Measurements from ENCODE around the gene WDR18.

DNA sequence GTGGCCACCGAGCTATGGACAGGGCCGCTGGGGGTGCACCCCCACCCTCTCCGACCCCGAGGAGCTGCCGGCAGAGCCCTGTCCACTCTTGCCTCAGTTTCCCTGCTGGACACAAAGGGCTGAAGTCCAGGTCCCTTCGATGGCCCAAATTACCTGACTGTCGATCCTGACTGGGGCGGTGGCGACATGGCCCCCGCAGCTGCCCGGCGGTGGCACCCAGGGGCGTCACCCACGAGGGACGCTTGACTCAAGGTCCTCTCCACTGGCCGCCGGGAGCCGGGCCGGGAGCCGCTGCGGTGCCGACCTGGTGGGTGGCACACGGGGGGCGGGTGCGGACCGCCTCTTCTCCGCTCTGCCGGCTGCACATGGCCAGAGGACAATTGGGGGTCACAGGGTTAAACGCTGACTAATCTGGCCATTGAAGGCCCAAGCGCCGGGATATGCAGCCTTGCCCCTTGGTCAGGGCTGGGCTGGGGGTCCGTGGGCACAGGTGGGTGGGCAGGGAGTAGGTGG lies 42.0 kb upstream of the WDR18 start:
- TF ChIP-seq, protein P1, sequence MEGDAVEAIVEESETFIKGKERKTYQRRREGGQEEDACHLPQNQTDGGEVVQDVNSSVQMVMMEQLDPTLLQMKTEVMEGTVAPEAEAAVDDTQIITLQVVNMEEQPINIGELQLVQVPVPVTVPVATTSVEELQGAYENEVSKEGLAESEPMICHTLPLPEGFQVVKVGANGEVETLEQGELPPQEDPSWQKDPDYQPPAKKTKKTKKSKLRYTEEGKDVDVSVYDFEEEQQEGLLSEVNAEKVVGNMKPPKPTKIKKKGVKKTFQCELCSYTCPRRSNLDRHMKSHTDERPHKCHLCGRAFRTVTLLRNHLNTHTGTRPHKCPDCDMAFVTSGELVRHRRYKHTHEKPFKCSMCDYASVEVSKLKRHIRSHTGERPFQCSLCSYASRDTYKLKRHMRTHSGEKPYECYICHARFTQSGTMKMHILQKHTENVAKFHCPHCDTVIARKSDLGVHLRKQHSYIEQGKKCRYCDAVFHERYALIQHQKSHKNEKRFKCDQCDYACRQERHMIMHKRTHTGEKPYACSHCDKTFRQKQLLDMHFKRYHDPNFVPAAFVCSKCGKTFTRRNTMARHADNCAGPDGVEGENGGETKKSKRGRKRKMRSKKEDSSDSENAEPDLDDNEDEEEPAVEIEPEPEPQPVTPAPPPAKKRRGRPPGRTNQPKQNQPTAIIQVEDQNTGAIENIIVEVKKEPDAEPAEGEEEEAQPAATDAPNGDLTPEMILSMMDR (IDR thresholded peaks at IDR 0.05), result no peak
- TF ChIP-seq, protein P2, sequence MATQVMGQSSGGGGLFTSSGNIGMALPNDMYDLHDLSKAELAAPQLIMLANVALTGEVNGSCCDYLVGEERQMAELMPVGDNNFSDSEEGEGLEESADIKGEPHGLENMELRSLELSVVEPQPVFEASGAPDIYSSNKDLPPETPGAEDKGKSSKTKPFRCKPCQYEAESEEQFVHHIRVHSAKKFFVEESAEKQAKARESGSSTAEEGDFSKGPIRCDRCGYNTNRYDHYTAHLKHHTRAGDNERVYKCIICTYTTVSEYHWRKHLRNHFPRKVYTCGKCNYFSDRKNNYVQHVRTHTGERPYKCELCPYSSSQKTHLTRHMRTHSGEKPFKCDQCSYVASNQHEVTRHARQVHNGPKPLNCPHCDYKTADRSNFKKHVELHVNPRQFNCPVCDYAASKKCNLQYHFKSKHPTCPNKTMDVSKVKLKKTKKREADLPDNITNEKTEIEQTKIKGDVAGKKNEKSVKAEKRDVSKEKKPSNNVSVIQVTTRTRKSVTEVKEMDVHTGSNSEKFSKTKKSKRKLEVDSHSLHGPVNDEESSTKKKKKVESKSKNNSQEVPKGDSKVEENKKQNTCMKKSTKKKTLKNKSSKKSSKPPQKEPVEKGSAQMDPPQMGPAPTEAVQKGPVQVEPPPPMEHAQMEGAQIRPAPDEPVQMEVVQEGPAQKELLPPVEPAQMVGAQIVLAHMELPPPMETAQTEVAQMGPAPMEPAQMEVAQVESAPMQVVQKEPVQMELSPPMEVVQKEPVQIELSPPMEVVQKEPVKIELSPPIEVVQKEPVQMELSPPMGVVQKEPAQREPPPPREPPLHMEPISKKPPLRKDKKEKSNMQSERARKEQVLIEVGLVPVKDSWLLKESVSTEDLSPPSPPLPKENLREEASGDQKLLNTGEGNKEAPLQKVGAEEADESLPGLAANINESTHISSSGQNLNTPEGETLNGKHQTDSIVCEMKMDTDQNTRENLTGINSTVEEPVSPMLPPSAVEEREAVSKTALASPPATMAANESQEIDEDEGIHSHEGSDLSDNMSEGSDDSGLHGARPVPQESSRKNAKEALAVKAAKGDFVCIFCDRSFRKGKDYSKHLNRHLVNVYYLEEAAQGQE (IDR thresholded peaks at IDR 0.05; ENCODE audit: insufficient read depth in 1 of 2, low read depth in 2 of 2, low read length in 1 of 2), result no peak
- TF ChIP-seq SIN3A (IDR thresholded peaks at IDR 0.05; ENCODE audit: borderline replicate concordance, insufficient read depth, low read depth, low read length), result no peak
